HL-60/S4 treated with phorbol 12-myristate 13-acetate at 8.2 ng/mL for 4 days and 3 days (cell line): Measurements from ENCODE around the gene CMTR1.
"Not testable (repeated sequence)": the region's sequence is repeated elsewhere in the genome, so short reads cannot be mapped to it uniquely, and the experiment has no call there.

ENCODE experiments used
- in situ Hi-C: fragments of 300-500 bp; cut with MboI; formaldehyde crosslinking; loops from 2 replicates; pipeline ENCODE4 v1.15.0; 2022; ENCODE audit warnings: low sequenced_read_pairs

The CMTR1 gene

GRCh38 chr6:37433657-37434271, 743 bp downstream of the CMTR1 start:
- in situ Hi-C loops, result no loop called here

GRCh38 chr6:37435373-37435772, 2.4 kb downstream of the CMTR1 start:
- in situ Hi-C loops, result no loop called here

- in situ Hi-C loops, result no loop called here
Measured at GRCh38 chr6:37435816-37436215, 2.8 kb downstream of the CMTR1 start.

- in situ Hi-C loops, result no loop called here
Measured at GRCh38 chr6:37438930-37439329, 5.9 kb downstream of the CMTR1 start.

GRCh38 chr6:37441651-37442050, 8.6 kb downstream of the CMTR1 start:
- in situ Hi-C loops, result no loop called here

GRCh38 chr6:37442416-37443215, 9.6 kb downstream of the CMTR1 start:
- in situ Hi-C loops, result no loop called here

- in situ Hi-C loops, result not testable (repeated sequence)
Measured at GRCh38 chr6:37443216-37443542, 10.2 kb downstream of the CMTR1 start.

- in situ Hi-C loops, result no loop called here
Measured at GRCh38 chr6:37449984-37450383, 17.0 kb downstream of the CMTR1 start.

GRCh38 chr6:37451441-37452193, 18.6 kb downstream of the CMTR1 start:
- in situ Hi-C loops, result no loop called here

- in situ Hi-C loops, result no loop called here
Measured at GRCh38 chr6:37452522-37452921, 19.5 kb downstream of the CMTR1 start.

GRCh38 chr6:37454420-37455140, 21.6 kb downstream of the CMTR1 start:
- in situ Hi-C loops, result no loop called here

- in situ Hi-C loops, result no loop called here
Measured at GRCh38 chr6:37456126-37456525, 23.1 kb downstream of the CMTR1 start.

- in situ Hi-C loops, result no loop called here
Measured at GRCh38 chr6:37456816-37457560, 24.0 kb downstream of the CMTR1 start.

GRCh38 chr6:37459981-37460800, 27.2 kb downstream of the CMTR1 start:
- in situ Hi-C loops, result no loop called here

GRCh38 chr6:37460805-37461204, 27.8 kb downstream of the CMTR1 start:
- in situ Hi-C loops, result no loop called here

- in situ Hi-C loops, result no loop called here
Measured at GRCh38 chr6:37463110-37463509, 30.1 kb downstream of the CMTR1 start.

- in situ Hi-C loops, result no loop called here
Measured at GRCh38 chr6:37467718-37468117, 34.7 kb downstream of the CMTR1 start.

- in situ Hi-C loops, result no loop called here
Measured at GRCh38 chr6:37473364-37474095, 40.5 kb downstream of the CMTR1 start.

GRCh38 chr6:37474316-37474715, 41.3 kb downstream of the CMTR1 start:
- in situ Hi-C loops, result no loop called here
